Left ventricle myocardium superior (tissue), 1 donor: ENCODE results near the gene RPL21. TPM values are rescaled to one million over a fixed set of nuclear protein-coding genes. Genes with fewer than 3 reads are reported as not detected.
"Not testable (repeated sequence)": the region's sequence is repeated elsewhere in the genome, so short reads cannot be mapped to it uniquely, and the experiment has no call there.

Experiments used
- ATAC-seq: fragments of 200-7000 bp; cut with Tn5 transposase; one replicate; pipeline ENCODE4 v1.9.1; 2020; ENCODE audit warnings: mild to moderate bottlenecking, moderate library complexity
- DNase-seq: peaks from one replicate; pipeline ENCODE4 v3.0.0-alpha.2; 2020
- intact Hi-C: fragments of 100-400 bp; cut with micrococcal nuclease; formaldehyde crosslinking; loops from one replicate; pipeline ENCODE4 v1.11.0; 2022
- long read RNA-seq: library from polyadenylated mRNA; unstranded; transcript quantifications from one replicate; pipeline ENCODE4 v2.0.0, GENCODE V29; 2021
- total RNA-seq: library from RNA; stranded (reverse); fragmentation: NEBNext Ultra II Directional; extraction: Animal tissue kit (Norgen Biotek cat#: 25700); gene quantifications from one replicate; pipeline ENCODE4 v1.2.1, GENCODE V29; 2021
- donor health status: DM: no; HTN: yes; CAD: no; lungs with severe emphysema.

Gene RPL21
- total RNA-seq: 663 TPM
- long read RNA-seq, transcript RPL21-202 (6 exons, 815 nt): major isoform, 30 of 40 reads
- long read RNA-seq, partial matches to known transcripts: 7 of 40 reads
- long read RNA-seq, other reads (novel, unspliced or antisense): 2 of 40 reads

- intact Hi-C loops: no loop called here
- ATAC-seq: peak; percentile 99
These were observed at the start of gene RPL21 for GRCh38 chr13:27251166-27252091. TSS of gene RPL21 (plus strand) at chr13:27251558. CDS start at chr13:27253777, 2,219 bp downstream.

GRCh38 chr13:27201661-27202060 lies 49.7 kb upstream of the RPL21 start:
- ATAC-seq: no peak
- DNase-seq: no peak
- intact Hi-C loops: loop anchor here (10.0 kb wide), 1 partner anchor 217 kb away; no protein-coding TSS in a partner anchor

More at GRCh38 chr13:27251166-27252091, at the start of gene RPL21:
- peak; percentile 97 for DNase-seq

GRCh38 chr13:27203186-27203585 lies 48.2 kb upstream of the RPL21 start:
- DNase-seq: no peak
- no peak for ATAC-seq
- intact Hi-C loops: loop anchor here (10.0 kb wide), 1 partner anchor 218 kb away; no protein-coding TSS in a partner anchor

- ATAC-seq: no peak
- intact Hi-C loops: loop anchor here (10.0 kb wide), 1 partner anchor 219 kb away; no protein-coding TSS in a partner anchor
These were observed 47.5 kb upstream of the RPL21 start for GRCh38 chr13:27203854-27204253.

GRCh38 chr13:27208514-27208913 lies 42.8 kb upstream of the RPL21 start:
- ATAC-seq: no peak
- intact Hi-C loops: loop anchor here (10.0 kb wide), 1 partner anchor 224 kb away; no protein-coding TSS in a partner anchor
- no peak for DNase-seq

More at GRCh38 chr13:27203854-27204253, 47.5 kb upstream of the RPL21 start:
- DNase-seq: no peak

GRCh38 chr13:27211271-27211670 lies 40.1 kb upstream of the RPL21 start:
- DNase-seq: no peak
- intact Hi-C loops: no loop called here
- ATAC-seq: no peak

GRCh38 chr13:27211771-27212364 lies 39.5 kb upstream of the RPL21 start:
- DNase-seq (no peak), ATAC-seq (no peak)
- intact Hi-C loops: no loop called here

- DNase-seq, ATAC-seq, intact Hi-C loops: not testable (repeated sequence)
These were observed 38.0 kb upstream of the RPL21 start for GRCh38 chr13:27213386-27213785.

- intact Hi-C loops, DNase-seq, ATAC-seq: not testable (repeated sequence)
These were observed 33.6 kb upstream of the RPL21 start for GRCh38 chr13:27217791-27218190.

GRCh38 chr13:27218861-27219260 lies 32.5 kb upstream of the RPL21 start:
- DNase-seq, intact Hi-C loops, ATAC-seq: not testable (repeated sequence)

- no peak for DNase-seq
- intact Hi-C loops: no loop called here
- ATAC-seq: no peak
These were observed 31.7 kb upstream of the RPL21 start for GRCh38 chr13:27219611-27220010.

- DNase-seq, ATAC-seq, intact Hi-C loops: not testable (repeated sequence)
These were observed 29.3 kb upstream of the RPL21 start for GRCh38 chr13:27222100-27222499.

- intact Hi-C loops: no loop called here
- ATAC-seq: no peak
- DNase-seq: no peak
These were observed 24.4 kb upstream of the RPL21 start for GRCh38 chr13:27226991-27227390.

- intact Hi-C loops: no loop called here
- ATAC-seq (peak; percentile 35), DNase-seq (no peak)
These were observed 23.2 kb upstream of the RPL21 start for GRCh38 chr13:27228131-27228530.

- DNase-seq (no peak), ATAC-seq (no peak)
- intact Hi-C loops: no loop called here
These were observed 21.7 kb upstream of the RPL21 start for GRCh38 chr13:27229642-27230041.

- no peak for ATAC-seq
- intact Hi-C loops: no loop called here
- no peak for DNase-seq
These were observed 17.4 kb upstream of the RPL21 start for GRCh38 chr13:27233964-27234363.

GRCh38 chr13:27236478-27236877 lies 14.9 kb upstream of the RPL21 start:
- ATAC-seq (no peak), DNase-seq (no peak)
- intact Hi-C loops: no loop called here

- intact Hi-C loops: no loop called here
- ATAC-seq (no peak), DNase-seq (no peak)
These were observed 8.7 kb upstream of the RPL21 start for GRCh38 chr13:27242702-27243101.

GRCh38 chr13:27245610-27246009 lies 5.7 kb upstream of the RPL21 start:
- ATAC-seq (no peak), DNase-seq (no peak)
- intact Hi-C loops: no loop called here

GRCh38 chr13:27250833-27251165 lies 559 bp upstream of the RPL21 start:
- ATAC-seq (no peak), DNase-seq (no peak)
- intact Hi-C loops: no loop called here
